ENCODE results near the gene C1orf35. TPM values are rescaled to one million over a fixed set of nuclear protein-coding genes. Genes with fewer than 3 reads are reported as not detected.

Gene C1orf35
- total RNA-seq, 2 experiments from 2014 or later = 24.7 to 25.6 TPM

DNA sequence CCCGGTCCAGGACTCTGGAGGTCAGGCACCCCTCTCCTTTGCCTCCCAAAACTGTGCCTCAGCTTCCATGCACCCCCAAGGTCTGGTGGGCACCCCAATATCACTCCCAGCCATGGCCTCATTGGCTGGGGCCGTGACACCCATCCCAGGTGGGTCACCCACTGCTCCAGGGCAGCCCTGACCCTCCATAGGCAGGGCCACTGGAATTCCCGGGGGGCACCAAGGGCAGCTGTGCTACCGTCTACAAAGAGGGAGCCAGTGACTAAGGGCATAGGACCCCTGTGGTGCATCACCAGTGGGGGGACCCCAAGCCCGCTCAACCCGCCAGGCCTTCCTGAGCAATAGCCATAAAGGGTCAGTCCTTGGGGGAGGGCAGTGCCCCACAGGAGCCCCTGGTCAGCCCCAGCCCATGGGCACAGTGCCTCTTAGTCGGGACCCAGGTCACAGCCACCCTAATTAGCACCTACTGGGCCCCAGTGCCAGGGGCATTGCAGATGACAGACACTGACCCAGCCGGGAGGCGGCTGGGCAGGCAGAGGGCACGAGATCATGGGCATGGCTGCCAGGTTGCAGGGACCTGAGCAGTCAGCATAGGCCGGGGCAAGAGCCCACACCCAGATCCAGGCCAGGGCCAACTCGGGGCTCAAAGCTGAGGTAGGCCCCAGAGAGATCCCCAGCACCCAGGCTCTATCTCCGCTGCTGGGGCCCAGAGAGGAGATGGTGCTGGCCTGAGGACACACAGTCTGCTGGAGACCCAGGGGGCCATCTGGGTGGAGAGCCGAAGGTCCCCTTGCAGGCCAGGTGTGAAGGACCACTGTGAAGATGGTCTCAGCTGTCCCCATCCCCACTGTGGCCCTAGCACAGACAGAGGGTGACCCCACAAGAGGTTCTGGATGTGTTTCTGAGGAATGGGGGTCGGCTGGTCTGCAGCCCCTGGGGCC lies 39.6 kb downstream of the C1orf35 start:
- Mint-ChIP-seq H3K4me3 (no peak overlapping the region), H3K36me3 (ENCODE audit: low read depth) (no peaks in the 10 kb centered on the region), H3K27ac (no peak overlapping the region), H3K27me3 (ENCODE audit: low read depth) (peaks cover 23% of the 10 kb centered on the region), H3K4me1 (ENCODE audit: low read depth) (peaks cover 7% of the 10 kb centered on the region), H3K9me3 (ENCODE audit: insufficient read depth) (no peaks in the 10 kb centered on the region)
- DNase-seq (no peak), ATAC-seq (no peak)
- ChIA-PET POLR2A (no interaction called here), CTCF (no interaction called here)

DNA sequence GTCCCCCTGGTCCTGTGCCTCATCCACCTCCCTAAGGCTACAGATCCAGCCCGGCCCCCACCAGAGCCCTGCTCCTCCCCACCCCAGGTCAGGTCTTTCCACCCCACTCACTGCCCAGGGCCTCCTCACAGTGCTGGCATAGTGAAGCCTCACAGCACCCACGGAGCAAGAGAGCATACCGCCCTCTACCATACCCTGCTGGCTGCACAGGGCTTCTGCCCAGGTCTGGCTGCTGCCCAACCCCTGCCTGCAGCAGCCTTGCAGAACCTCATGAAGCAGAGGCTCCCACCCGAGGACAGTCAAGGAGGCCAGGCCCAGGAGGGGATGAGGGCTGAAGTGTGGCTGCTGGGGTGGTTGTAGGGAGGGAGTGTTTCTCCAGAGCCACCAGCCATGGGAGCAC lies 40.3 kb downstream of the C1orf35 start:
- no peak overlapping the region for H3K4me3 Mint-ChIP-seq
- peaks cover 7% of the 10 kb centered on the region for H3K4me1 Mint-ChIP-seq (ENCODE audit: low read depth)
- peaks cover 29% of the 10 kb centered on the region for H3K27me3 Mint-ChIP-seq (ENCODE audit: low read depth)
- DNase-seq (no peak), ATAC-seq (no peak)
- CTCF ChIA-PET = no interaction called here
- no peaks in the 10 kb centered on the region for H3K36me3 Mint-ChIP-seq (ENCODE audit: low read depth)
- no peak overlapping the region for H3K27ac Mint-ChIP-seq
- no peaks in the 10 kb centered on the region for H3K9me3 Mint-ChIP-seq (ENCODE audit: insufficient read depth)
- POLR2A ChIA-PET = no interaction called here

DNA sequence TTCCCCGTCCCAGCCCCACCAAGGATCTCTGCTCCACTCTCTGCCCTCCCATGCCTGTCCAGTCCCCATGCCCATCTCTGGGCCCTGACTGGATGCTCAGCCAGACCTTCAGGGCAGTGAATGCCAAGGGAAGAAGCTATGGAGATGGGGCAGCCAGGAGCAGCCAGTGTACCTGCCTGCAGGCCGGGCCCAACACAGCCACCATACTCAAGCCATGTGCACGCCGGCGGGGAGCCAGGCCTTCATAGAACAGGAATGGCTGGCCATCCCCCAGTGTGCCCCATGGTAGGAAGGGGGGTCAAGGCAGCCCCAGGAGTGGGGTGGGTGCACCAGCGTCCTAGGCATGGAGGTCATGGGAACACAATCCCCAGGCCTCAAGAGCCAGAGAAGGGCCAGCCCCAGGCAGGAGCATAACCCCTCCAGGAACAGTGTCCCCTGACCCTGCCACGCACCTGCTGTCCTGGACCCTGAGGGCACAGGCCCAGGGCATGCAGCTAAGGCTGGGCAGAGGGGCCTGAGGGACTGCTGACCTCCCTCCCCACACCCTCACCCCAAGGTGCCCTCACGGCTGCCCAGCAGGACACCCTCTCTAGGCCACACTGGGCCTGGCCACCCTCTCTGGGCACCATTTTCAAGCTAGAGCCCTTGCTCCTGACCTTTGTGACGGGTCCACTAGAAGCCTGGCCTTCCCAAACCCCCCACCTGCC lies 40.9 kb downstream of the C1orf35 start:
- no peak for DNase-seq
- H3K9me3 Mint-ChIP-seq (ENCODE audit: insufficient read depth) = no peaks in the 10 kb centered on the region
- no peak overlapping the region for H3K27ac Mint-ChIP-seq
- peaks cover 32% of the 10 kb centered on the region for H3K27me3 Mint-ChIP-seq (ENCODE audit: low read depth)
- ATAC-seq = no peak
- H3K36me3 Mint-ChIP-seq (ENCODE audit: low read depth) = no peaks in the 10 kb centered on the region
- H3K4me3 Mint-ChIP-seq = no peak overlapping the region
- H3K4me1 Mint-ChIP-seq (ENCODE audit: low read depth) = peaks cover 7% of the 10 kb centered on the region
- ChIA-PET CTCF (no interaction called here), POLR2A (no interaction called here)

DNA sequence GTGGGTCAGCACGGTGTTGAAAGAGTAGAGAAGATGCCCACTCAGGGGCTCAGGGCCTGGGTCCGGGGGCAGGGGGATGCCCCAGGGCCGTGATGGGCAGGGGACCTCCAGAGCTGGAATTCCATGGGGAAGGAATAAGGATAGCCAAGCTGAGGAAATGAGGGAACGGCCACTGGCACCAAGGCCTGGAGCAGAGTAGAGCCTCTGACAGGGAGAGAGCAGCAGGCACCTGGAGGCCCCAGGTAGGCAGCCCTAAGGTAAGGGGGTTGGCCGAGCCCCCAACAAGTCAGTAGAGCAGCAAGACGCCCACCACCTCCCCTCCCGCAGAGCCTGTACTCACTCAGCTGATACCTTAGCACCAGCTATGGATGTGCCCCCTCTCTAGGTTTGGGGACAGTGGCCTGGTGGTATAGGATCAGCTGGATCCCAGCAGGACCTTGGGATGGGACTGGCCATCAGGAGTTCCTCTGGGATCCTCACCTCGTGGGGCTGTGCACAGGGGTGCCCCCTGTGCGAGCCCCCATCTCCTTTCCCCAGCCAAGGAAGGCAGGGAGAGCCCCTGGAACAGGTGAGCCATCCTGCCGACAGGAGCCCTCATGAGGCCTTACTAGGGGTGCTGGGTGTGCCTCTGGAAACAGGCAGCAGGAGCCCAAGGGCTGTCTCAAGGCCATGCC lies 41.6 kb downstream of the C1orf35 start:
- CTCF ChIA-PET = no interaction called here
- ATAC-seq = no peak
- no peak for DNase-seq
- POLR2A ChIA-PET = interaction anchor here (4.1 kb wide), 1 partner anchor 20 kb away, joined by 17 read pairs; the partner anchor contains the start of gene ARF1
- Mint-ChIP-seq H3K36me3 (ENCODE audit: low read depth) (no peaks in the 10 kb centered on the region), H3K4me3 (no peak overlapping the region), H3K27me3 (ENCODE audit: low read depth) (peaks cover 37% of the 10 kb centered on the region), H3K9me3 (ENCODE audit: insufficient read depth) (no peaks in the 10 kb centered on the region), H3K27ac (no peak overlapping the region), H3K4me1 (ENCODE audit: low read depth) (peaks cover 7% of the 10 kb centered on the region)

DNA sequence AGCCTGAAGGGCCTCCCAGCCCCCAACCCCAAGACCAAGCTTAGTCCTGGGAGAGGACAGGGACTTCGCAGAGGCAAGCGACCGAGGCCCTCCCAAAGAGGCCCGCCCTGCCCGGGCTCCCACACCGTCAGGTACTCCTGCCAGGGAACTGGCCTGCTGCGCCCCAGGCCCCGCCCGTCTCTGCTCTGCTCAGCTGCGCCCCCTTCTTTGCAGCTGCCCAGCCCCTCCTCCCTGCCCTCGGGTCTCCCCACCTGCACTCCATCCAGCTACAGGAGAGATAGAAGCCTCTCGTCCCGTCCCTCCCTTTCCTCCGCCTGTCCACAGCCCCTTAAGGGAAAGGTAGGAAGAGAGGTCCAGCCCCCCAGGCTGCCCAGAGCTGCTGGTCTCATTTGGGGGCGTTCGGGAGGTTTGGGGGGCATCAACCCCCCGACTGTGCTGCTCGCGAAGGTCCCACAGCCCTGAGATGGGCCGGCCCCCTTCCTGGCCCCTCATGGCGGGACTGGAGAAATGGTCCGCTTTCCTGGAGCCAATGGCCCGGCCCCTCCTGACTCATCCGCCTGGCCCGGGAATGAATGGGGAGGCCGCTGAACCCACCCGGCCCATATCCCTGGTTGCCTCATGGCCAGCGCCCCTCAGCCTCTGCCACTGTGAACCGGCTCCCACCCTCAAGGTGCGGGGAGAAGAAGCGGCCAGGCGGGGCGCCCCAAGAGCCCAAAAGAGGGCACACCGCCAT lies 42.5 kb downstream of the C1orf35 start:
- peaks cover 46% of the 10 kb centered on the region for H3K27me3 Mint-ChIP-seq (ENCODE audit: low read depth)
- no peak overlapping the region for H3K27ac Mint-ChIP-seq
- no peak for DNase-seq
- CTCF ChIA-PET = no interaction called here
- POLR2A ChIA-PET = interaction anchor here (4.1 kb wide), 1 partner anchor 21 kb away, joined by 17 read pairs; the partner anchor contains the start of gene ARF1
- no peak for ATAC-seq
- no peak overlapping the region for H3K4me3 Mint-ChIP-seq
- peaks cover 7% of the 10 kb centered on the region for H3K4me1 Mint-ChIP-seq (ENCODE audit: low read depth)
- no peaks in the 10 kb centered on the region for H3K36me3 Mint-ChIP-seq (ENCODE audit: low read depth)
- H3K9me3 Mint-ChIP-seq (ENCODE audit: insufficient read depth) = no peaks in the 10 kb centered on the region

DNA sequence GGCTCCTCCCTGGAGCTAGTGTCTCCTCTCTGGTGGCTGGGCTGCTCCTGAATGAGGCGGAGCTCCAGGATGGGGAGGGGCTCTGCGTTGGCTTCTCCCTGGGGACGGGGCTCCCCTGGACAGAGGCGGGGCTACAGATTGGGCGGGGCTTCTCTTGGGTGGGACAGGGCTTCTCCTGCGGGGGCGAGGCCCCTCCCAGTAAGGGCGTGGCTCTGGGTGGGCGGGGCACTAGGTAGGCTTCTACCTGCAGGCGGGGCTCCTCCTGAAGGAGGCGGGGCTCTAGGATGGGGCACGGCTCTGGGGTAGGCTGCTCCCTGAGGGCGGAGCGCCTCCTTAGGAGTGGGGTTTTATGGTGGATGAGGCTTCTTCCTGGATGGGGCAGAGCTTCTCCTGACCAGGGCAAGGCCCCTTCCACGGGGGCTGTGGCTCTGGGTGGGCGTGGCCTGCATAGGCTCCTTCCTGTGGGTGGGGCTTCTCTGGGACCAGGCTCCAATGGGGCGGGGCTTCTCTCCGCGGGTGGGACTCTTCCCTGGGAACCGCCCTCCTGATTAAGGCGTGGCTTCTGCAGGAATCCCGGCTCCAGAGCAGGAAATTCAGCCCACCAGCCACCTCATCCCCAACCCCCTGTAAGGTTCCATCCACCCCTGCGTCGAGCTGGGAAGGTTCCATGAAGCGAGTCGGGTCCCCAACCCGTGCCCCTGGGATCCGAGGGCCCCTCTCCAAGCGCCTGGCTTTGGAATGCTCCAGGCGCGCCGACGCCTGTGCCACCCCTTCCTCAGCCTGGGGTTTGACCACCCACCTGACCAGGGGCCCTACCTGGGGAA lies 43.3 kb downstream of the C1orf35 start:
- Mint-ChIP-seq H3K36me3 (ENCODE audit: low read depth) (no peaks in the 10 kb centered on the region), H3K4me3 (peak overlapping the region; percentile 55), H3K9me3 (ENCODE audit: insufficient read depth) (no peaks in the 10 kb centered on the region), H3K27me3 (ENCODE audit: low read depth) (peaks cover 50% of the 10 kb centered on the region), H3K27ac (no peak overlapping the region), H3K4me1 (ENCODE audit: low read depth) (peaks cover 7% of the 10 kb centered on the region)
- DNase-seq (peak; percentile 73), ATAC-seq (peak; percentile 70)
- POLR2A ChIA-PET = interaction anchor here (4.1 kb wide), 1 partner anchor 22 kb away, joined by 17 read pairs; the partner anchor contains the start of gene ARF1
- CTCF ChIA-PET = no interaction called here

DNA sequence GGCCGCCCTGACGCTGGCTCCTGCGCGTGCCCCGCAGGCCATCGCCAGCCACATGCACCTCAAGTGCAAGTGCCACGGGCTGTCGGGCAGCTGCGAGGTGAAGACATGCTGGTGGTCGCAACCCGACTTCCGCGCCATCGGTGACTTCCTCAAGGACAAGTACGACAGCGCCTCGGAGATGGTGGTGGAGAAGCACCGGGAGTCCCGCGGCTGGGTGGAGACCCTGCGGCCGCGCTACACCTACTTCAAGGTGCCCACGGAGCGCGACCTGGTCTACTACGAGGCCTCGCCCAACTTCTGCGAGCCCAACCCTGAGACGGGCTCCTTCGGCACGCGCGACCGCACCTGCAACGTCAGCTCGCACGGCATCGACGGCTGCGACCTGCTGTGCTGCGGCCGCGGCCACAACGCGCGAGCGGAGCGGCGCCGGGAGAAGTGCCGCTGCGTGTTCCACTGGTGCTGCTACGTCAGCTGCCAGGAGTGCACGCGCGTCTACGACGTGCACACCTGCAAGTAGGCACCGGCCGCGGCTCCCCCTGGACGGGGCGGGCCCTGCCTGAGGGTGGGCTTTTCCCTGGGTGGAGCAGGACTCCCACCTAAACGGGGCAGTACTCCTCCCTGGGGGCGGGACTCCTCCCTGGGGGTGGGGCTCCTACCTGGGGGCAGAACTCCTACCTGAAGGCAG lies 44.0 kb downstream of the C1orf35 start:
- ChIA-PET CTCF (no interaction called here), POLR2A (interaction anchor here (4.1 kb wide), 1 partner anchor 23 kb away, joined by 17 read pairs; the partner anchor contains the start of gene ARF1)
- no peak overlapping the region for H3K4me3 Mint-ChIP-seq
- H3K27ac Mint-ChIP-seq = no peak overlapping the region
- no peaks in the 10 kb centered on the region for H3K9me3 Mint-ChIP-seq (ENCODE audit: insufficient read depth)
- H3K36me3 Mint-ChIP-seq (ENCODE audit: low read depth) = no peaks in the 10 kb centered on the region
- DNase-seq = peak; percentile 56
- peak; percentile 64 for ATAC-seq
- peaks cover 50% of the 10 kb centered on the region for H3K27me3 Mint-ChIP-seq (ENCODE audit: low read depth)
- H3K4me1 Mint-ChIP-seq (ENCODE audit: low read depth) = peaks cover 7% of the 10 kb centered on the region

DNA sequence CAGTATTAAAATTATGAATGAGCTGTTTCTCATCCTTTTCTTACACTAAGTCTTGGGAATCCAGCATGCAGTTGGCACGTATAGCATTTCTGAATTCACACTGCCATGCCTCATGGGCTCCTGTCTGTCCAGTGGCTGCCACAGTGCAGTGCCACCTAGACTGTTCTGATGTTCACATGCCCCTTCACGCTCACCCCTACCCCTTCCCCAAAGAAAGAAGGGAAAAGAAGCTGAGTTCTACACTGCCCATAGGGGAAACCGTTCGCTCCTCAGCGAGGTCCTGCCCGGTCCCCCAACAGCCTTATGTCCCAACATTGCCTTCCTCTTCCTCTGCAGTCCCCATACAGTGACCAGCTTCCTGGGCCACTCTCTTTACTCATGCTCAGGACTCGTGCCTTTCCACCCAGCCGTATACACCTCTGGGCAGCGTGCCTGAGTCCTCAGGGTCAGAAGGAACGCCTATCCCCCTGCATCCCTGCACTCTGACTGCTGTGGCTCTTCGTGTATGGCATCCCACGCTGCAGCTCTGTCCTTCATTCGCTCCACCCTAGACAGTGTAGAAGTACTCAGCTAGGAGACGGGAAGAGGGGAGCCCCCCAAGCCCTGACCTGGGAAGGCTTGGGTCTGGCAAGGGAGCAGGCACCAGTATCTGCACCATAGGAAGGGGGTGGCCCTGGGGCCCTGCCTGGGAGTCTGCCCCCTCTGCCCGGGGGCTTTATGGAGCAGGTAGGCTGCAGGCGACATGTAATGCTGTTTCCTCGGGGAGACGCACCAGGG lies 44.8 kb downstream of the C1orf35 start:
- DNase-seq (no peak), ATAC-seq (no peak)
- Mint-ChIP-seq H3K9me3 (ENCODE audit: insufficient read depth) (no peaks in the 10 kb centered on the region), H3K36me3 (ENCODE audit: low read depth) (no peaks in the 10 kb centered on the region), H3K27me3 (ENCODE audit: low read depth) (peaks cover 53% of the 10 kb centered on the region), H3K27ac (no peak overlapping the region), H3K4me1 (ENCODE audit: low read depth) (peaks cover 7% of the 10 kb centered on the region), H3K4me3 (no peak overlapping the region)
- ChIA-PET POLR2A (interaction anchor here (4.1 kb wide), 1 partner anchor 23 kb away, joined by 17 read pairs; the partner anchor contains the start of gene ARF1), CTCF (no interaction called here)
